Thyroid gland (tissue), 4 donors: ENCODE data around the gene ANKRD10. TPM values are rescaled to one million over a fixed set of nuclear protein-coding genes. Genes with fewer than 3 reads are reported as not detected.

Source experiments
- DNase-seq, 2 donors: peaks; one replicate each; pipeline ENCODE4 v3.0.0-alpha.2; 2019
- H3K27ac ChIP-seq, 3 donors: fragments of 200-600 bp; sonication (generic); 1 replicate in 2 of 3; 2 replicates in 1 of 3; pipeline ENCODE4 v1.5.1; 2016 to 2019; ENCODE audit warnings: mild to moderate bottlenecking in 1 of 3, moderate library complexity in 1 of 3
- H3K27me3 ChIP-seq: fragments of 200-600 bp; sonication (generic); one replicate; pipeline ENCODE4 v1.5.1; 2019
- H3K36me3 ChIP-seq, 2 donors: fragments of 200-600 bp; sonication (generic); one replicate each; pipeline ENCODE4 v1.5.1; 2016 to 2019
- H3K4me1 ChIP-seq, 2 donors: fragments of 200-600 bp; sonication (generic); one replicate each; pipeline ENCODE4 v1.5.1; 2017 to 2019
- H3K4me3 ChIP-seq, 3 donors: fragments of 200-600 bp; sonication (generic); replicated peaks in 1 of 3; 1 replicate in 2 of 3; 2 replicates in 1 of 3; pipeline ENCODE4 v1.5.1; 2016; ENCODE audit warnings: mild to moderate bottlenecking in 1 of 3
- H3K9me3 ChIP-seq: fragments of 200-600 bp; sonication (generic); one replicate; pipeline ENCODE4 v1.5.1; 2017
- CTCF ChIP-seq, 6 experiments: fragments of 200-600 bp in 3 of 6; fragments of 450-650 bp in 3 of 6; sonication (generic) in 3 of 6; IDR thresholded peaks; one replicate each; pipeline ENCODE4 v1.5.1; 2016 to 2019; ENCODE audit warnings: antibody characterized with exemption in 6 of 6, mild to moderate bottlenecking in 2 of 6, inconsistent platforms in 1 of 6, moderate library complexity in 1 of 6
- POLR2A ChIP-seq, 2 donors: fragments of 450-650 bp; IDR thresholded peaks; one replicate each; pipeline ENCODE4 v1.6.1; 2017; ENCODE audit warnings: antibody characterized with exemption in 2 of 2, mild to moderate bottlenecking in 2 of 2, moderate library complexity in 1 of 2
- WGBS, 2 donors: methylation state at CpG; one replicate each; pipeline ENCODE4 v1.1.5; 2017; 5-methylcytosine and 5-hydroxymethylcytosine counted together
- intact Hi-C: fragments of 100-400 bp; cut with DNase I; formaldehyde crosslinking; loops from one replicate; pipeline ENCODE4 v1.15.1; 2023
- total RNA-seq, 4 donors: library from RNA; depleted of rRNA; stranded (reverse); fragments of >200 nt; gene quantifications; one replicate each; pipeline ENCODE4 v1.2.3, GENCODE V29; 2016

ANKRD10 gene
- 100 to 1,000 TPM; 105 to 168 (median 135) TPM for total RNA-seq

- TF ChIP-seq CTCF (IDR thresholded peaks at IDR 0.05), result peak; percentile 68 to 94 (median 88)
- peak in 1 of 2 donors; percentile 62 for TF ChIP-seq POLR2A (IDR thresholded peaks at IDR 0.05)
- intact Hi-C loops, result loop anchor here (10.0 kb wide), 1 partner anchor 200 kb away; the partner anchor contains the start of gene ING1
These were observed at the start of gene ANKRD10 for GRCh38 chr13:110915057-110915873. ANKRD10 (minus strand) TSS chr13:110915069; CDS start chr13:110914934, 135 bp downstream.

GRCh38 chr13:110964229-110965037 is 49.6 kb upstream of the ANKRD10 start:
- intact Hi-C loops, result no loop called here
- no peaks in the 10 kb centered on the region for H3K4me1 ChIP-seq
- no peak for DNase-seq
- H3K27me3 ChIP-seq, result no peaks in the 10 kb centered on the region
- H3K9me3 ChIP-seq, result no peaks in the 10 kb centered on the region
- H3K4me3 ChIP-seq, result no peak overlapping the region
- TF ChIP-seq POLR2A (IDR thresholded peaks at IDR 0.05) (no peak), CTCF (IDR thresholded peaks at IDR 0.05) (no peak)
- 82% methylated on average over 6 of the region's 6 CpGs for WGBS, 2 donors
- no peak overlapping the region for H3K27ac ChIP-seq
- no peaks in the 10 kb centered on the region for H3K36me3 ChIP-seq

More at GRCh38 chr13:110915057-110915873, at the start of gene ANKRD10:
- Histone ChIP-seq H3K9me3 (no peaks in the 10 kb centered on the region), H3K4me3 (peak within 1 kb of the TSS; percentile 89 to 100 (median 95)), H3K27me3 (no peaks in the 10 kb centered on the region), H3K4me1 (peaks cover 14 to 32% of the 10 kb centered on the region in 2 donors), H3K36me3 (peaks cover 0 to 2% of the 10 kb centered on the region in 2 donors), H3K27ac (peak within 1 kb of the TSS; percentile 98 to 99 (median 99))
- DNase-seq, result peak; percentile 99
- WGBS, 2 donors, result 0 to 2% methylated on average over 9 to 22 of the region's 81 CpGs

DNA sequence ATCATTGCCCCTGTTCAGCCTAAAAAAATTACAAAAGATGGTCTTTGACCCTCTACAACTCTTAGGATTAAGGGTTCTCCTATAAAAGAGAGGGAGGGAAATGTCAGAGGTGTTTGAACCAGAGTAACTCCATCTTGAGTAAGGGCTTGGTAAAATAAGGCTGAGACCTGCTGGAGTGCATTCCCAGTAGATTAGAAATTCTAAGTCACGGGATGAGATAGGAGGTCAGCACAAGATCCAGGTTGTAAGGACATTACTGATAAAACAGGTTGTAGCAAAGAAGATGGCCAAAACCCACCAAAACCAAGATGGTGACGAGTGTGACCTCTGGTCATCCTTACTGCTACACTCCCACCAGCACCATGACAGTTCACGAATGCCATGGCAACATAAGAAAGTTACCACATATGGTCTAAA is 48.7 kb upstream of the ANKRD10 start:
- no peaks in the 10 kb centered on the region for H3K27me3 ChIP-seq
- H3K4me3 ChIP-seq, result no peak overlapping the region
- H3K4me1 ChIP-seq, result no peaks in the 10 kb centered on the region
- H3K9me3 ChIP-seq, result no peaks in the 10 kb centered on the region
- no peaks in the 10 kb centered on the region for H3K36me3 ChIP-seq
- TF ChIP-seq POLR2A (IDR thresholded peaks at IDR 0.05), result no peak
- TF ChIP-seq CTCF (IDR thresholded peaks at IDR 0.05), result no peak
- H3K27ac ChIP-seq, result no peak overlapping the region
- WGBS, 2 donors, result 78 to 85% methylated on average over 3 of the region's 3 CpGs
- no peak for DNase-seq
- intact Hi-C loops, result no loop called here

- no peaks in the 10 kb centered on the region for H3K9me3 ChIP-seq
- no peaks in the 10 kb centered on the region for H3K36me3 ChIP-seq
- WGBS, 2 donors, result 96 to 97% methylated on average over 1 of the region's 1 CpG
- no peak for TF ChIP-seq CTCF (IDR thresholded peaks at IDR 0.05)
- no peak for TF ChIP-seq POLR2A (IDR thresholded peaks at IDR 0.05)
- H3K4me3 ChIP-seq, result no peak overlapping the region
- intact Hi-C loops, result no loop called here
- no peak for DNase-seq
- H3K4me1 ChIP-seq, result no peaks in the 10 kb centered on the region
- no peaks in the 10 kb centered on the region for H3K27me3 ChIP-seq
- H3K27ac ChIP-seq, result no peak overlapping the region
These were observed 47.1 kb upstream of the ANKRD10 start for GRCh38 chr13:110961959-110962358.
